OCI-LY3 (cell line): ENCODE results near the gene LPCAT1.

Experiments
- EZH2phosphoT487 ChIP-seq: fragments of 200-600 bp; shearing (Covaris generic); IDR thresholded peaks from 2 replicates; pipeline ENCODE4 v1.6.1; 2018; ENCODE audit warnings: antibody characterized with exemption, mixed run types, low read depth
- TF ChIP-seq, protein P1 (sequence below): fragments of 200-600, 300-600 bp; sonication (generic); IDR thresholded peaks from 2 replicates; pipeline ENCODE4 v1.5.1; 2014; ENCODE audit warnings: antibody characterized with exemption, low read length, low read depth

DNA sequence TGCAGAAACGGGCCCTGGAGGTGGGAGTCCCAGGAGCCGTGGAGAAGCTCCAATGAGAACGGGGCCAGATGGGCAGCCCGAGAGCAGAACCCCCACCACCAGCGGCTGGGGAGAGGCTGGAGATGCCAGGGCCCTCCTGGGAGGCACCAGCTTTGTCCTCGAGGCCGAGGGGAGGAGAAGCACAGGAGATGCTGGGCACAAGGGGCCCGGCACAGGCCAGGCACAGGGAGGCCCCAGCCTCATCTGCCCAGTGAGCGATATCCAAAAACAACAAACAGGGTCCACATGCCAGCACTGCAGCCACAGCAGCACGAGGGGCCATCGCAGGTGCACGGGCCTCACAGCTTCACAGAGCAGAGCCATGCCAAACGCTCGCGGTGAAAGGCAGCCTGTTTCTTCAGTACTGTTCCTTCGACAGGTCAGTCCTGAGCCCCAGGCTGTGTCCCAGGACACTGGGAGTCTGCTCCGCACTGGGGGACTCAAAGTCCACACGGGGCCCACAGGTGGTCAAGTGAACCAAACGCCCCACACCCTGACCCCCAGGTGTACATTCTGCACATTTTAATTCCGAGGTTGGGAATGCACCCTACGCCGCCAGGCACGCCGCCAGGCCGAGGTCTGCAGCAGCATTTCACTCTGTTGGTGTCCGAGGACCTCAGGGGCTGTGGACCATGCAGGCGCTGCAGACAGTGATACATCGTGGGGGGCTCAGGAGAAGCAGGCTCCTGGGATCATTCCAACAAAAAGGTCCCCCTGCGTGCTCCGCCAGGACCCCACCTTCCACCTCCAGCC lies 9.5 kb downstream of the LPCAT1 start:
- TF ChIP-seq, protein P1, sequence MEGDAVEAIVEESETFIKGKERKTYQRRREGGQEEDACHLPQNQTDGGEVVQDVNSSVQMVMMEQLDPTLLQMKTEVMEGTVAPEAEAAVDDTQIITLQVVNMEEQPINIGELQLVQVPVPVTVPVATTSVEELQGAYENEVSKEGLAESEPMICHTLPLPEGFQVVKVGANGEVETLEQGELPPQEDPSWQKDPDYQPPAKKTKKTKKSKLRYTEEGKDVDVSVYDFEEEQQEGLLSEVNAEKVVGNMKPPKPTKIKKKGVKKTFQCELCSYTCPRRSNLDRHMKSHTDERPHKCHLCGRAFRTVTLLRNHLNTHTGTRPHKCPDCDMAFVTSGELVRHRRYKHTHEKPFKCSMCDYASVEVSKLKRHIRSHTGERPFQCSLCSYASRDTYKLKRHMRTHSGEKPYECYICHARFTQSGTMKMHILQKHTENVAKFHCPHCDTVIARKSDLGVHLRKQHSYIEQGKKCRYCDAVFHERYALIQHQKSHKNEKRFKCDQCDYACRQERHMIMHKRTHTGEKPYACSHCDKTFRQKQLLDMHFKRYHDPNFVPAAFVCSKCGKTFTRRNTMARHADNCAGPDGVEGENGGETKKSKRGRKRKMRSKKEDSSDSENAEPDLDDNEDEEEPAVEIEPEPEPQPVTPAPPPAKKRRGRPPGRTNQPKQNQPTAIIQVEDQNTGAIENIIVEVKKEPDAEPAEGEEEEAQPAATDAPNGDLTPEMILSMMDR = no peak
- no peak for TF ChIP-seq EZH2phosphoT487
